Epidermal melanocyte (primary cell): ENCODE data around the gene MYCL.
"Not testable (repeated sequence)": the region's sequence is repeated elsewhere in the genome, so short reads cannot be mapped to it uniquely, and the experiment has no call there.

ENCODE experiments used
- DNase-seq: peaks from one replicate; pipeline ENCODE4 v3.0.0; 2011; ENCODE audit warnings: low spot score; ENCODE audit not compliant: insufficient read length

Gene MYCL

GRCh38 chr1:39892601-39893595 is 8.8 kb downstream of the MYCL start:
- no peak for DNase-seq

DNA sequence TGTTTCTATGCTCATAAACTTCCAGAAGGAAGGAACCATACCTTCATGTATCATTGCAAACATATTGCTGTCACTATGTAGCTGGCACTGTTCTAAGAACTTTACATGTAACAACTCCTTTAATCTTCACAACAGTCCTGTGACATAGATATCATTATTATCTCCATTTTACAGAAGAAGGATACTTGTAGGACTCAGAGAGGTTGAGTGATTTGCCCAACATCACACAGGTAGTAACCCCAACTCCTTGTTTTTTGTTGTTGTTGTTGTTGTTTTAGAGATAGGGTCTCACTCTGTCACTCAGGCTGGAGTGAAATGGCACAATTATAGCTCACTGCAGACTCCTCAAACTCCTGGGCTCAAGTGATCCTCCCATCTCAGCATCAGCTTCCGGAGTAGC is 10.8 kb downstream of the MYCL start:
- DNase-seq, result no peak

GRCh38 chr1:39890273-39890672 is 11.4 kb downstream of the MYCL start:
- no peak for DNase-seq

- DNase-seq, result no peak
Observed at GRCh38 chr1:39886757-39887231, 14.9 kb downstream of the MYCL start.

DNA sequence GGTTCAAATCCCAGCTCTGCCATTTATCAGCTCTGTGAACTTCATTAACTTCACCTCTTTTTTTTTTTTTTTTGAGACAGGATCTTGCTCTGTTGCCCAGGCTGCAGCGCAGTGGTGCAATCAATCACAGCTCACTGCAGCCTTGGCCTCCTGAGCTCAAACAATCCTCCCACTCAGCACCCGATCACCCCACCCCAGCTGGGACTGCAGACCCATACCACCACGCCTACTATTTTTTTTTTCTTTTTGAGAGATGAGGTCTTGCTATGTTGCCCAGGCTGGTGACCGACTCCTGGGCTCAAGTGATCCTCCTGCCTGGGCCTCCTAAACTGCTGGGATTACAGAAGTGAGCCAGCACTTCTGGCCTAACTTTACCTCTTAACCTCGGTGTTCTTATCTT is 16.2 kb downstream of the MYCL start:
- no peak for DNase-seq

DNA sequence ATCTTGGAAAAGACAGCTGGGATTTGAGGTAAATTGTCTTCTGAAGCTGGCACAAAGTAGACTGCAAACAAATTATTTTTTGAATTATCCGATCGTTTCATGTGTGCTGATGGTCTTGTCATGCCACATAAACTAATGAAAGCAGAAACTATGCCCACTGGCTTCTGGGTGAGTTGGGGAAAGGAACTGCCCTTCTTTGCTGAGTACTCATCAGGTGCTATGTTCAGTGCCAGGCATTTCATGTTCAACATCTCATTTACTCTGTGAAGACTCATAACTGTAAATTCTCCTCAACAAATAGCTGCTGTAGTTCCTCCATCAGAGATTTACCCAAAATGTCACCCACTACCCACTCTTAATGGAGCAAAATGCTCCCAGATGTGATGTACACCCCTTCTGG is 19.6 kb downstream of the MYCL start:
- no peak for DNase-seq

GRCh38 chr1:39877980-39878956 is 23.4 kb downstream of the MYCL start:
- no peak for DNase-seq

- DNase-seq, result no peak
Observed at GRCh38 chr1:39877231-39877778, 24.4 kb downstream of the MYCL start.

DNA sequence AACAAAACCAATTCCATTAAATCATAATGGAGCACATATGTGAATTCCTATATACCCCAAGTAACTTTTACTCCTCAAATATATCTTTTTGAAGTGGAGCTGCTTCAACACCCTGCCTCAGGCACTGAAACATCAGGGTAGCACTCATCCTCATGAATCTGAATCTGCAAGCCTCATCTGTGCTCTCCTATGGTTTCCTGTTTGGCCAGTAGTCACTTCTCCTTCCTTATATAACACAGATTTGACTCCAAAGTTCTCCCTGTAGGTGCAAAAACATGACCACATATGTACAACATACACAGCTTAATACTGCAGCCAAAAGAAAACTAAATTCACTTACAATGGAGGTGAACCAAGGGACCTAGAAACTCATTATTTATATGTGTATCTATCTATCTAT is 25.6 kb downstream of the MYCL start:
- DNase-seq, result no peak

DNA sequence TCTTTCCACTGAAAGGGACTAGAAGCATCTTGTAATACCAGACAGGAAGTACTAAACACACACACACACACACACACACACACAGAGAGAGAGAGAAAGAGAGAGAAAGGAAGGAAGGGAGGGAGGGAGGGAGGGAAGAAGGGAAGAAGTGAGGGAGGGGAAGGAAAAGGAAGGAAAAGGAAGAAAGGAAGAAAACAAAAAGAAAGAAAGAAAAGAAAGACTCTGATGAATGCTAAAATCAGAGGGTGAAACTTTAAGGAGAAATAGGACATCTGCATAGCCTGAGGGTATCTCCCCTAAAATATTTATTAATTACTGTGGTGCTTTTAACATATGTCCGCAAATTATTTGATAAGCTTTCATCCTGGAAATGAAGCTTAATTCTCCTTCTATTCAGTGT is 29.0 kb downstream of the MYCL start:
- DNase-seq, result no peak

DNA sequence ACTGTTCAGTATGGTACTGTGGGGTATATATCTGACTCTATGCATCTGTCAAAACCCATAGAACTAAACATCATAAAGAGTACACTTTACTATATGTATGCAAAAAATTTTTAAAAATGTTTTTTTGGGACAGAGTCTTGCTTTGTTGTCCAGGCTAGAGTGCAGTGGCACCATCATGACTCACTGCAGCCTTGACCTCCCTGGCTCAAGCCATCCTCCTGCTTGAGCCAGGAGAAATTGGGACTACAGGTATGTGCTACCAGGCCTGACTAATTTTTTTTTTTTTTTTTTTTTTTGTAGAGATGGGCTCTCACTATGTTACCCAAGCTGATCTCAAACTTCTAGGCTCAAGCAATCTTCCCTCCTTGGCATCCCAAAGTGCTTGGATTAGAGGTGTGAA is 29.9 kb downstream of the MYCL start:
- DNase-seq, result no peak

DNA sequence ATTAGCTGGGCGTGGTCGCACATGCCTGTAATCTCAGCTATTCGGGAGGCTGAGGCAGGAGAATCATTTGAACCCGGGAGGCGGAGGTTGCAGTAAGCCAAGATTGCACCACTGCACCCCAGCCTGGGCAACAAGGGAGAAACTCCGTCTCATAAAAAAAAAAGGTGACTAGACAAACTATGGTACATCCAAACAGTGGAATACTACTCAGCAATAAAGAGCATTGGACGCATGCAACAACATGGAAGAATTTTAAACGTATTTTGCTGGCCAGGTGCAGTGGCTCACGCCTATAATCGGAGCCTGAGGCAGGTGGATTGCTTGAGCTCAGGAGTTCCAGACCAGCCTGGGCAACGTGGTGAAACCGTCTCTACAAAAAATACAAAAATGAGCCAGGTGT is 30.7 kb downstream of the MYCL start:
- not testable (repeated sequence) for DNase-seq

GRCh38 chr1:39869538-39870112 is 32.1 kb downstream of the MYCL start:
- not testable (repeated sequence) for DNase-seq

DNA sequence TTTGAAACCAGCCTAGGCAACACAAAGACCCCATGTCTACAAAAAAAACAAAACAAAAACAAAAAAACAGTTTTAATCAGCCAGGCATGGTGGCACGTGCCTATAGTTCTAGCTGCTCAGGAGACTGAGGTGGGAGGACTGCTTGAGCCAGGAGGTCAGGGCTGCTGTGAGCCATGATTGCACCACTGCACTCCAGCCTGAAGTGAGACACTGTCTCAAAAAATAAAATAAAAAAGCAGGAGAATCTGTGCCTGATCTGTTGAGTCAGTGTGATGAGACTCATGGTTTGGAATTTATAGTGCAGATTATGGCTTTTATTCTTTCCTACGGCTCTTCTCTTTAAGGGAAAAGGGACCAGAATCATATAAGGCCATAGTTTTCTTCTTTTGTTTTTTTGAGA is 35.0 kb downstream of the MYCL start:
- DNase-seq, result no peak

DNA sequence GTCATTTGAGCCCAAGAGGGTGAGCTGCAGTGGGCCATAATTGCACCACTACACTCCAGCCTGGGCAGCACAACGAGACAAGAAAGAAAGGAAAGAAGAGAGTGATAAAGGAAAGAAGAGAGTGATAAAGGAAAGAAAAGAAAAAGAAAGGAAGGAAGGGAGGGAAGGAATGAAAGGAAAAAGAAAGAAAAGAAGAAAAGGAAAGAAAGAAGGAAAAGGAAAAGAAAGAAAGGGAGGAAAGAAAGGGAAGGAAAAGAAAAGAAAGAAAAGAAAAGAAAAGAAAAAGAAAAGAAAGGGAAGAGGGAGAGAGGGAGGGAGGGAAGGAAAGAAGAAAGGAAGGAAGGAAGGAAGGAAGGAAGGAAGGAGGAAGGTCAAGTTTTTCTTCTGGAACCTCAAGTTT is 36.0 kb downstream of the MYCL start:
- DNase-seq, result no peak

DNA sequence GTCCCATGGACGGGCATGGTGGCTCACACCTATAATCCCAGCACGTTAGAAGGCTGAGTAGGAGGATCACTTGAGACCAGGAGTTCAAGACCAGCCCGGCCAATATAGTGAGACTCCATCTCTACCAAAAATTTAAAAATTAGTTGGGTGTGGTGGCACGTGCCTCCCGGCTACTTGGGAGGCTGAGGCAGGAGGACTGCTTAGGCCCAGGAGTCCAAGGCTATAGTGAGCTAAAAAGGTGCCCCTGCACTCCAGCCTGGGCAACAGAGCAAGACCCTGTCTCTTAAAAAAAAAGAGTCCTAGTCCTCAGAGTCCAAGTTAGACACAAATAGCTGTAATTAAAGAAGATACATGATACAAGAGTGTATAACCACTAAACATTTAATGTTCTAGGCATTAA is 38.5 kb downstream of the MYCL start:
- DNase-seq, result no peak

GRCh38 chr1:39861003-39861402 is 40.7 kb downstream of the MYCL start:
- no peak for DNase-seq

DNA sequence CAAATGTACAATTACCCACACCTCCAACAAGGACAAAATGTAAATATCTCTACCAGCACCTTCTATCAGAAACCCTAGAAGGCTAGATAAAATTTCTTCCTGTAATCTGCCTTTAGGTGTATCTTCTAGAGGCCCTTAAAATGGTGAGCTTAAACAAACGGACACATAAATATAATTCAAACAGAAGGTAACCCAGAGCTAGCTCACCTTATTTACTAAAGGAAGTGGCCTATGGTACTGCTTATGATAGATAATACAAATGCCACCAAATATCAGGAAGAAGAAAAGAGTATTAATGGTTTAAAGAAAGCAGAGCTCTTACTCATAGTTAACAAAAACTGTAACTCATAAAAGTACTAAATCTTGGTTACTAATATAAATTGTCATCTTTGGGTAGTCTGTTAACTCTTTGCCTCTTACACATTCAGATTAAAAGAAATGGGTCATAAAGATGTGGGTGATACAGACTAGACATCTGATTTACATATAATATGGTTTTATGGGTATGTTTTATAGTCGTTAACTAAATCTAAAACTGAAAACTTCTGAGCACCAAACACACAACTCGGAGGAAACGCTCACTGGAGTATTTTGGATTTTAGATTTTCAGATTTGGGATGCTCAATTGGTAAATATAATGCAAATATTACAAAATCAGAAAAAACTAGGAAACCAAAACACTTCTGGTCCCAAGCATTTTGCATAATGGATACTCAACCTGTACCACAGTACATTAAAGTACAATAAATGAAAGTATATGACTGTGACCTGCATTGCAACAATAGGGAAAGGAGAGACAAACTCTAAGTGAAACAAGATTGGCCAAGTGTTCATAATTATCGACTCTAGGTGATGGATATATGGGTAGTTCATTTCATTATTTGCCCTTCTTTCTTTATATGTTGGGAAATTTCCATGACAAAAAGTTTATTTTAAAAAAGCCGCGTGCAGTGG is 41.6 kb downstream of the MYCL start:
- no peak for DNase-seq

- no peak for DNase-seq
Observed at GRCh38 chr1:39858315-39858714, 43.4 kb downstream of the MYCL start.
